ENCODE data around the gene WDR45B.

The WDR45B gene

GRCh38 chr17:82675476-82676245 lies 27.4 kb upstream of the WDR45B start:
- DNase-seq: no peak

GRCh38 chr17:82674656-82675475 lies 26.6 kb upstream of the WDR45B start:
- no peak for DNase-seq

- no peak for DNase-seq
Measured at GRCh38 chr17:82670661-82671450, 22.6 kb upstream of the WDR45B start.

GRCh38 chr17:82668631-82669099 lies 20.4 kb upstream of the WDR45B start:
- no peak for DNase-seq

- no peak for DNase-seq
Measured at GRCh38 chr17:82668024-82668630, 19.9 kb upstream of the WDR45B start.

- DNase-seq: no peak
Measured at GRCh38 chr17:82667668-82668000, 19.4 kb upstream of the WDR45B start.

- no peak for DNase-seq
Measured at GRCh38 chr17:82666931-82667667, 18.9 kb upstream of the WDR45B start.

GRCh38 chr17:82665891-82666290 lies 17.6 kb upstream of the WDR45B start:
- DNase-seq: no peak

- no peak for DNase-seq
Measured at GRCh38 chr17:82665217-82665616, 17.0 kb upstream of the WDR45B start.

- no peak for DNase-seq
Measured at GRCh38 chr17:82664701-82665182, 16.5 kb upstream of the WDR45B start.

- DNase-seq: no peak
Measured at GRCh38 chr17:82664276-82664575, 16.0 kb upstream of the WDR45B start.

GRCh38 chr17:82663381-82664275 lies 15.4 kb upstream of the WDR45B start:
- DNase-seq: no peak

- no peak for DNase-seq
Measured at GRCh38 chr17:82662711-82663261, 14.5 kb upstream of the WDR45B start.

GRCh38 chr17:82661717-82662683 lies 13.8 kb upstream of the WDR45B start:
- DNase-seq: no peak

- DNase-seq: no peak
Measured at GRCh38 chr17:82659886-82660285, 11.6 kb upstream of the WDR45B start.

GRCh38 chr17:82658796-82659452 lies 10.7 kb upstream of the WDR45B start:
- DNase-seq: no peak

GRCh38 chr17:82658331-82658730 lies 10.1 kb upstream of the WDR45B start:
- DNase-seq: no peak

- no peak for DNase-seq
Measured at GRCh38 chr17:82657926-82658325, 9.7 kb upstream of the WDR45B start.

- no peak for DNase-seq
Measured at GRCh38 chr17:82656266-82656665, 8.0 kb upstream of the WDR45B start.

Data from cortex of kidney (tissue), 1 donor.